DOHH2 (cell line): ENCODE data around the gene UGT1A8.

Experiments
- H3F3A ChIP-seq: fragments of 200-600 bp; sonication (generic), shearing (Covaris generic); 2 replicates; pipeline ENCODE4 v1.6.0; 2016; ENCODE audit warnings: antibody characterized with exemption, mild to moderate bottlenecking; ENCODE audit not compliant: control insufficient read depth, insufficient read depth
- H3K27ac ChIP-seq: fragments of 200-600 bp; sonication (generic); 2 replicates; pipeline ENCODE4 v1.5.1; 2014; ENCODE audit warnings: low read depth, mild to moderate bottlenecking, low read length, moderate library complexity
- H3K27me3 ChIP-seq: fragments of 200-600 bp; sonication (generic); 2 replicates; pipeline ENCODE4 v1.6.1; 2014; ENCODE audit warnings: mild to moderate bottlenecking, low read length, mixed read lengths; ENCODE audit not compliant: control insufficient read depth
- H3K36me3 ChIP-seq: fragments of 200-600 bp; sonication (generic); 2 replicates; pipeline ENCODE4 v1.6.1; 2014; ENCODE audit warnings: mild to moderate bottlenecking, low read length, moderate library complexity, mixed read lengths; ENCODE audit not compliant: control insufficient read depth
- H3K4me1 ChIP-seq: fragments of 200-600 bp; sonication (generic); 2 replicates; pipeline ENCODE4 v1.6.1; 2014; ENCODE audit warnings: mild to moderate bottlenecking, low read length, mixed read lengths; ENCODE audit not compliant: control insufficient read depth
- H3K4me2 ChIP-seq: fragments of 200-600 bp; sonication (generic); 2 replicates; pipeline ENCODE4 v1.6.0; 2014; ENCODE audit warnings: mild to moderate bottlenecking, low read length, moderate library complexity
- H3K4me3 ChIP-seq: fragments of 200-600 bp; sonication (generic); 2 replicates; pipeline ENCODE4 v1.5.1; 2014; ENCODE audit warnings: mild to moderate bottlenecking, low read length, mixed read lengths
- H3K79me2 ChIP-seq: fragments of 200-600 bp; sonication (generic); 2 replicates; pipeline ENCODE4 v1.6.1; 2014; ENCODE audit warnings: mild to moderate bottlenecking, low read length, mixed read lengths; ENCODE audit not compliant: control insufficient read depth
- H3K9me2 ChIP-seq: fragments of 200-600 bp; sonication (generic); replicated peaks from 2 replicates; pipeline ENCODE4 v1.6.1; 2014; ENCODE audit warnings: mild to moderate bottlenecking, low read length, mixed read lengths; ENCODE audit not compliant: control insufficient read depth
- H3K9me3 ChIP-seq: fragments of 200-600 bp; sonication (generic); 2 replicates; pipeline ENCODE4 v1.6.1; 2014; ENCODE audit warnings: antibody characterized with exemption, low read length, mixed read lengths; ENCODE audit not compliant: control insufficient read depth, insufficient read depth
- H4K20me1 ChIP-seq: fragments of 200-600 bp; sonication (generic); 2 replicates; pipeline ENCODE4 v1.6.0; 2014; ENCODE audit warnings: low read depth, mild to moderate bottlenecking, antibody characterized with exemption, low read length, moderate library complexity; ENCODE audit not compliant: control insufficient read depth, insufficient read depth
- CTCF ChIP-seq: fragments of 200-600 bp; sonication (generic); IDR thresholded peaks from one replicate; pipeline ENCODE4 v1.5.1; 2014; ENCODE audit warnings: antibody characterized with exemption, mild to moderate bottlenecking, low read depth, low read length; ENCODE audit not compliant: poor library complexity, severe bottlenecking
- EZH2phosphoT487 ChIP-seq: fragments of 200-600 bp; sonication (generic); IDR thresholded peaks from 2 replicates; pipeline ENCODE4 v1.6.1; 2017; ENCODE audit warnings: borderline replicate concordance, mild to moderate bottlenecking, antibody characterized with exemption, low read length, moderate library complexity, mixed read lengths

Gene UGT1A8

DNA sequence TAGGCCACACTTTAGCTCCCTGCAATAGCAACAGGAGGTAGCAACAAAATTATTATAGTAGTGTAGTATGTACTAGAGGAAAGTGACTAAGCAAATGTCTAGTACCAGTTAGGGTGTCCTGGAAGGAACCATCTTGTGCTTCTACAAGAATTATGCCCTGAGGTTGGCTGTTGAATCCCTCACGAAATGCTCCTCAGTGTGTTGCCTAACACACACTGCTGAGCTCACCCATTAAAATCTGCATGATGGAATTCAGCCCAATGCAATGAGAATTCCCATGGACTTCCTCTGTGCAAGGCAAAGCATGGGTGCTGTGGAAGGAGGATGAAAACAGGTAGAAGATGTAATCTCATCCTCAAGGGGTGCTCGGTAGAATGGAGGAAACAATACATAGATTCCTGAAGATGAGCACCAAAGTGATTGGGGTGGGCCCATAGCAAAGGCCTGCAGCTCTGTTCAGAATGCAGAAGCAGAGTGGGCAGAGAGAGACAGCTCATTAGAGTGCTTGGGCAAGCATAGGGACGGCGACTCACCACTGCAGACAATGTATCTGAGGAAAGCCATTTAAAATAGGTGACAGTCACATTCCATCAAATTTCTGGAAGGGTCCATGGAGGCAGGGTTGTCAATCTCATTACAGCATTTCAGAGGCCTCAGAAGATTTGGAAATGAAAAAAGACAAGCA is 63.1 kb downstream of the UGT1A8 start:
- no peak overlapping the region for H3K27ac ChIP-seq
- H3K4me2 ChIP-seq: no peak overlapping the region
- TF ChIP-seq CTCF (no peak), EZH2phosphoT487 (no peak)
- no peaks in the 10 kb centered on the region; the same call in 1 of the 2 replicates for H3K27me3 ChIP-seq
- no peak overlapping the region for H3K4me3 ChIP-seq
- peaks cover 9% of the 10 kb centered on the region for H3K4me1 ChIP-seq
- no peaks in the 10 kb centered on the region for H4K20me1 ChIP-seq
- H3K9me3 ChIP-seq: no peaks in the 10 kb centered on the region
- no peaks in the 10 kb centered on the region for H3K79me2 ChIP-seq
- H3K36me3 ChIP-seq: no peaks in the 10 kb centered on the region
- no peaks in the 10 kb centered on the region for H3K9me2 ChIP-seq
- H3F3A ChIP-seq: no peaks in the 10 kb centered on the region

DNA sequence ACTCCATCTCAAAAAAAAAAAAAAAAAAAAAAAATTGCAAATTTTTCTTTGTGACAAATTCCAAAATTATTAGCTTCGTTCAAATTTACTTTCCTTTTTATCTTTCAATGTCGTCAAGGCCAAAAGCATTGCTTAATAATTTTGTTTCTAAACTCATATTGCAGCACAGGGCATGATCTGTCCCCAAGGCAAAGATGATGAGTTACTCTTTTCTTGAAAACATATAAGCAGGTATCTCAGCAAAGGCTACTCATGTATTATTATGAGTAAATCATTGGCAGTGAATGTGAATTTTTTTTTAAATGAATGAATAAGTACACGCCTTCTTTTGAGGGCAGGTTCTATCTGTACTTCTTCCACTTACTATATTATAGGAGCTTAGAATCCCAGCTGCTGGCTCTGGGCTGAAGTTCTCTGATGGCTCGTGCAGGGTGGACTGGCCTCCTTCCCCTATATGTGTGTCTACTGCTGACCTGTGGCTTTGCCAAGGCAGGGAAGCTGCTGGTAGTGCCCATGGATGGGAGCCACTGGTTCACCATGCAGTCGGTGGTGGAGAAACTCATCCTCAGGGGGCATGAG is 64.2 kb downstream of the UGT1A8 start, which contains the start of gene UGT1A7:
UGT1A7 (plus strand) TSS at position 381 of the 579 bp plus-strand sequence; CDS start at position 418, 37 bp downstream.
- Histone ChIP-seq H3K79me2 (no peaks in the 10 kb centered on the region), H4K20me1 (no peaks in the 10 kb centered on the region), H3K27ac (no peak within 1 kb of the TSS), H3K4me3 (no peak within 1 kb of the TSS), H3K9me2 (no peaks in the 10 kb centered on the region), H3K27me3 (no peaks in the 10 kb centered on the region; the same call in 1 of the 2 replicates), H3K9me3 (no peaks in the 10 kb centered on the region), H3K4me1 (peaks cover 9% of the 10 kb centered on the region), H3K36me3 (no peaks in the 10 kb centered on the region), H3K4me2 (peak within 1 kb of the TSS; percentile 32), H3F3A (no peaks in the 10 kb centered on the region)
- TF ChIP-seq CTCF (no peak), EZH2phosphoT487 (no peak)

- no peaks in the 10 kb centered on the region for H3K79me2 ChIP-seq
- H3K4me1 ChIP-seq: peaks cover 9% of the 10 kb centered on the region
- H3K4me3 ChIP-seq: no peak overlapping the region
- no peak overlapping the region for H3K27ac ChIP-seq
- H3K9me3 ChIP-seq: no peaks in the 10 kb centered on the region
- H3F3A ChIP-seq: no peaks in the 10 kb centered on the region
- no peaks in the 10 kb centered on the region for H3K36me3 ChIP-seq
- TF ChIP-seq CTCF (no peak), EZH2phosphoT487 (no peak)
- H4K20me1 ChIP-seq: no peaks in the 10 kb centered on the region
- H3K9me2 ChIP-seq: no peaks in the 10 kb centered on the region
- peaks cover 5% of the 10 kb centered on the region; the same call in 1 of the 2 replicates for H3K27me3 ChIP-seq
- no peak overlapping the region for H3K4me2 ChIP-seq
These were observed 67.2 kb downstream of the UGT1A8 start for GRCh38 chr2:233684640-233685039.
